ENCODE measurements around the gene AHSP. TPM values are rescaled to one million over a fixed set of nuclear protein-coding genes. Genes with fewer than 3 reads are reported as not detected.
A peak's percentile ranks its signal among the peaks of the same experiment; 100 is the strongest.

The AHSP gene, protein sequence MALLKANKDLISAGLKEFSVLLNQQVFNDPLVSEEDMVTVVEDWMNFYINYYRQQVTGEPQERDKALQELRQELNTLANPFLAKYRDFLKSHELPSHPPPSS
- not detected for total RNA-seq
- not detected for polyA plus RNA-seq (2013, experiment 1 of 2)
- polyA plus RNA-seq (2013, experiment 2 of 2): 0.41 TPM
- total RNA-seq: 0 to 0.11 (median 0) reads per million in 172 experiments

DNA sequence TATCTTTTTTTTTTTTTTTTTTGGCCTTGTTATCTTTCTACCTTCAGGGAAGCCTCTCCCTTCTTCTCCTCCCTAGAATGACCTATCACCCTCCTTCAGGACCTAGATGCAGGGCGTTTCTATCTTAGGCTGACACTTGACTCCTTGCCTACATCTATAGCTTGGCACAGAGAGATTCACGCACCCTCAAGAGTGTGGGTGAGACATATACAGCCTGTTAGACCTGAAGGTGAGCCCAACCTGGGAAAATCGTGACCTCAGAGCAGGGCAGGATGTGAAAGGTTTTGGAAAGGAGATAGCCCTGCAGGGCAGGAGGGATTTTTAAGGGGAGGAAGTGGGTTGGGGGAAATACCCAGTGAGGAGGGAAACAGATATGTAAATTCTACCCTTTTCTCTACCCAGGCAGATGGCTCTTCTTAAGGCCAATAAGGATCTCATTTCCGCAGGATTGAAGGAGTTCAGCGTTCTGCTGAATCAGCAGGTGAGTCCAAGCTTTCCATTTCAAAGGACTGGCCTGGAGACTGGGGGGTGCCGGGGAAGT lies at the start of gene AHSP:
Gene AHSP, plus strand, starts transcription at position 167 of the 541 bp plus-strand sequence. Its CDS starts 240 bp downstream, at position 407.
- intact Hi-C loops (cut with DNase I, micrococcal nuclease): no loop called here
- no peaks in the 10 kb centered on the region for H3K9me3 Mint-ChIP-seq
- ChIA-PET CTCF (no interaction called here), POLR2A (interaction anchor here (1.4 kb wide), 1 partner anchor 180 kb away, joined by 5 read pairs; no protein-coding TSS in a partner anchor)
- H3K36me3 Mint-ChIP-seq (ENCODE audit: low read depth): no peaks in the 10 kb centered on the region
- peaks cover 10% of the 10 kb centered on the region for H3K4me1 Mint-ChIP-seq (ENCODE audit: low read depth)
- ATAC-seq (ENCODE audit: poor library complexity): no peak
- peaks cover 22% of the 10 kb centered on the region for H3K27me3 Mint-ChIP-seq
- H3K4me3 ChIP-seq (ENCODE audit: low read length): no peak within 1 kb of the TSS
- H3K27ac Mint-ChIP-seq: no peak within 1 kb of the TSS
- TF ChIP-seq, protein P1, sequence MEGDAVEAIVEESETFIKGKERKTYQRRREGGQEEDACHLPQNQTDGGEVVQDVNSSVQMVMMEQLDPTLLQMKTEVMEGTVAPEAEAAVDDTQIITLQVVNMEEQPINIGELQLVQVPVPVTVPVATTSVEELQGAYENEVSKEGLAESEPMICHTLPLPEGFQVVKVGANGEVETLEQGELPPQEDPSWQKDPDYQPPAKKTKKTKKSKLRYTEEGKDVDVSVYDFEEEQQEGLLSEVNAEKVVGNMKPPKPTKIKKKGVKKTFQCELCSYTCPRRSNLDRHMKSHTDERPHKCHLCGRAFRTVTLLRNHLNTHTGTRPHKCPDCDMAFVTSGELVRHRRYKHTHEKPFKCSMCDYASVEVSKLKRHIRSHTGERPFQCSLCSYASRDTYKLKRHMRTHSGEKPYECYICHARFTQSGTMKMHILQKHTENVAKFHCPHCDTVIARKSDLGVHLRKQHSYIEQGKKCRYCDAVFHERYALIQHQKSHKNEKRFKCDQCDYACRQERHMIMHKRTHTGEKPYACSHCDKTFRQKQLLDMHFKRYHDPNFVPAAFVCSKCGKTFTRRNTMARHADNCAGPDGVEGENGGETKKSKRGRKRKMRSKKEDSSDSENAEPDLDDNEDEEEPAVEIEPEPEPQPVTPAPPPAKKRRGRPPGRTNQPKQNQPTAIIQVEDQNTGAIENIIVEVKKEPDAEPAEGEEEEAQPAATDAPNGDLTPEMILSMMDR (IDR thresholded peaks at IDR 0.05): no peak
- H3K9me3 ChIP-seq (ENCODE audit: control insufficient read depth in 1 of 2, insufficient read depth in 1 of 2, low read length in 2 of 2): no peaks in the 10 kb centered on the region
- peaks cover 17 to 22% of the 10 kb centered on the region in 2 experiments for H3K27me3 ChIP-seq (ENCODE audit: control insufficient read depth in 1 of 2, insufficient read depth in 2 of 2, low read length in 2 of 2)
- H3K27ac ChIP-seq (ENCODE audit: low read depth in 1 of 2, low read length in 2 of 2): no peak within 1 kb of the TSS
- no peak for DNase-seq
- peaks cover 4% of the 10 kb centered on the region for H3K4me1 ChIP-seq (ENCODE audit: insufficient read depth, low read length)
- no peaks in the 10 kb centered on the region for H3K36me3 ChIP-seq (ENCODE audit: insufficient read depth, low read length)
- H3K4me3 Mint-ChIP-seq: peak within 1 kb of the TSS; percentile 31

DNA sequence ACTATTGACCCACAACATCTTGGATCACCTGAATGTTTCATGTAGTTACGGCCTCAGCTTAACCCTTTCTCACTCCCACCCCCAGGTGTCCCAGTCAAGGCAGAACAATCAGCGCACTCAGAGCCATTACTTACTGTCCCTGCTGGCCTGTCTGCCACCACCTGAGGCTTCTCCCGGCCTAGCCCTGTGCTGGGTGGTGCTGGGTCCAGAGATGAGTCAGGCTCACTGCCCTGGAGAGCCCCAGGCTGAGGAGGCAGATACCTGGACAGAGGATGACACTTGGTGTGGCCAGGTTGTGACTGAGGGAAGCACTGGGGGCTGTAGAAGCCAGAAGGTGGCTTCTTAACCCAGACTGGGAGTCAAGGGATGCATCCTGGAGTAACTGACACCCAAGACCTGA lies 48.7 kb upstream of the AHSP start:
- no peaks in the 10 kb centered on the region for H3K27me3 Mint-ChIP-seq
- H3K36me3 Mint-ChIP-seq (ENCODE audit: low read depth): no peaks in the 10 kb centered on the region
- H3K9me3 ChIP-seq (ENCODE audit: control insufficient read depth in 1 of 2, insufficient read depth in 1 of 2, low read length in 2 of 2): no peaks in the 10 kb centered on the region
- no peaks in the 10 kb centered on the region for H3K9me3 Mint-ChIP-seq
- ChIA-PET POLR2A (interaction anchor here (4.0 to 6.2 kb wide), 2 partner anchors 9 to 20 kb away, joined by 32 to 69 read pairs; partner anchors contain the start of gene ARMC5), CTCF (interaction anchor here (0.9 to 1.5 kb wide), 2 partner anchors 18 to 29 kb away, joined by 3 read pairs; partner anchors contain the start of gene RUSF1)
- DNase-seq (no peak), ATAC-seq (ENCODE audit: poor library complexity) (no peak)
- intact Hi-C loops (cut with DNase I, micrococcal nuclease): no loop called here
- peak overlapping the region; percentile 62 for H3K27ac Mint-ChIP-seq
- TF ChIP-seq, protein P1 (IDR thresholded peaks at IDR 0.05): no peak
- peaks cover 17% of the 10 kb centered on the region for H3K4me1 Mint-ChIP-seq (ENCODE audit: low read depth)
- H3K4me3 Mint-ChIP-seq: peak overlapping the region; percentile 20
- H3K4me3 ChIP-seq (ENCODE audit: low read length): no peak overlapping the region
- no peaks in the 10 kb centered on the region for H3K27me3 ChIP-seq (ENCODE audit: control insufficient read depth in 1 of 2, insufficient read depth in 2 of 2, low read length in 2 of 2)
- H3K36me3 ChIP-seq (ENCODE audit: insufficient read depth, low read length): no peaks in the 10 kb centered on the region
- peaks cover 26% of the 10 kb centered on the region for H3K4me1 ChIP-seq (ENCODE audit: insufficient read depth, low read length)
- no peak overlapping the region for H3K27ac ChIP-seq (ENCODE audit: low read depth in 1 of 2, low read length in 2 of 2)

DNA sequence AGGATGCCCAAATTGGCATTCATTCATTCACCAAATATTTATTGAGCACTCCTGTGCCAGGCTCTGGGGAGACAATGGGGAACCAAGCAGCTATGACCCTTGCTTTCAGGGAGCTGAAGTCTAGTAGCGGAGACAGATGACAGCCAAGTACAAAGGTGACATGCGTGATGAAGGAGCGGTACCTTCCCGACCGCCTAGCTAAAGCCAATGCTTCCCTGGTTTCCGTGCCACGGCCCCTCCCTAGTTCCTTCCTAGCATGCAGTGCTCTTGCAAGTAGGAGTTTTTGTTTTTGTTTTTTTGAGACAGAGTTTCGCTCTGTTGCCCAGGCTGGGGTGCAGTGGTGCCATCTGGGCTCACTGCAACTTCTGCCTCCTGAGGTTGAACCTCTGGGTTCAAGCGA lies 47.9 kb upstream of the AHSP start:
- H3K4me1 Mint-ChIP-seq (ENCODE audit: low read depth): peaks cover 17% of the 10 kb centered on the region
- H3K9me3 Mint-ChIP-seq: no peaks in the 10 kb centered on the region
- ATAC-seq (ENCODE audit: poor library complexity): no peak
- Histone ChIP-seq H3K4me1 (ENCODE audit: insufficient read depth, low read length) (peaks cover 26% of the 10 kb centered on the region), H3K27me3 (ENCODE audit: control insufficient read depth in 1 of 2, insufficient read depth in 2 of 2, low read length in 2 of 2) (no peaks in the 10 kb centered on the region), H3K36me3 (ENCODE audit: insufficient read depth, low read length) (no peaks in the 10 kb centered on the region), H3K9me3 (ENCODE audit: control insufficient read depth in 1 of 2, insufficient read depth in 1 of 2, low read length in 2 of 2) (no peaks in the 10 kb centered on the region), H3K4me3 (ENCODE audit: low read length) (no peak overlapping the region), H3K27ac (ENCODE audit: low read depth in 1 of 2, low read length in 2 of 2) (no peak overlapping the region)
- no peaks in the 10 kb centered on the region for H3K36me3 Mint-ChIP-seq (ENCODE audit: low read depth)
- no peaks in the 10 kb centered on the region for H3K27me3 Mint-ChIP-seq
- ChIA-PET POLR2A (interaction anchor here (0.9 to 6.2 kb wide), 2 partner anchors 9 to 21 kb away, joined by 3 to 69 read pairs; partner anchors contain the start of gene ARMC5), CTCF (interaction anchor here (1.5 kb wide), 1 partner anchor 28 kb away, joined by 3 read pairs; the partner anchor contains the start of gene RUSF1)
- H3K27ac Mint-ChIP-seq: no peak overlapping the region
- DNase-seq: no peak
- peak overlapping the region; percentile 31 for H3K4me3 Mint-ChIP-seq
- TF ChIP-seq, protein P1 (IDR thresholded peaks at IDR 0.05): no peak
- intact Hi-C loops (cut with DNase I, micrococcal nuclease): loop anchor here in 1 of 2 experiments (10.0 kb wide), 1 partner anchor 235 kb away; a partner anchor contains a TSS

Data from CD4-positive, alpha-beta T cell (primary cell).